RWPE2 (cell line): ENCODE measurements around the gene LUZP1.

ENCODE experiments used
- ATAC-seq: fragments of 200-7000 bp; cut with Tn5 transposase; 3 replicates; pipeline ENCODE4 v1.9.1; 2021; ENCODE audit warnings: low read depth
- DNase-seq: peaks from one replicate; pipeline ENCODE4 v3.0.0-alpha.2; 2020; ENCODE audit warnings: low spot score
- H3K27ac ChIP-seq: fragments of 450-650 bp; 2 replicates; pipeline ENCODE4 v1.5.1; 2017; ENCODE audit warnings: mild to moderate bottlenecking; ENCODE audit not compliant: poor library complexity, severe bottlenecking
- H3K27me3 ChIP-seq: fragments of 250-450 bp; sonication (Bioruptor Pico); 2 replicates; pipeline ENCODE4 v1.5.1; 2021; ENCODE audit warnings: mild to moderate bottlenecking, moderate library complexity; ENCODE audit not compliant: insufficient read depth, poor library complexity, severe bottlenecking
- H3K36me3 ChIP-seq: fragments of 250-450 bp; sonication (Bioruptor Pico); 2 replicates; pipeline ENCODE4 v1.5.1; 2020; ENCODE audit warnings: low read depth, mild to moderate bottlenecking, moderate library complexity
- H3K4me1 ChIP-seq: fragments of 250-450 bp; sonication (Bioruptor Pico); 2 replicates; pipeline ENCODE4 v1.5.1; 2021; ENCODE audit warnings: mild to moderate bottlenecking, moderate library complexity; ENCODE audit not compliant: insufficient read depth, poor library complexity, severe bottlenecking
- H3K4me3 ChIP-seq: fragments of 250-450 bp; sonication (Bioruptor Pico); 2 replicates; pipeline ENCODE4 v1.5.1; 2021; ENCODE audit warnings: mild to moderate bottlenecking, moderate library complexity; ENCODE audit not compliant: severe bottlenecking
- H3K9me3 ChIP-seq: fragments of 250-450 bp; sonication (Bioruptor Pico); 2 replicates; pipeline ENCODE4 v1.5.1; 2021; ENCODE audit warnings: mild to moderate bottlenecking, moderate library complexity; ENCODE audit not compliant: severe bottlenecking
- TF ChIP-seq, protein P1 (sequence below): fragments of 450-650 bp; IDR thresholded peaks from one replicate; pipeline ENCODE4 v1.5.1; 2017; ENCODE audit warnings: mild to moderate bottlenecking, moderate library complexity; ENCODE audit not compliant: poor library complexity, severe bottlenecking

Gene LUZP1

DNA sequence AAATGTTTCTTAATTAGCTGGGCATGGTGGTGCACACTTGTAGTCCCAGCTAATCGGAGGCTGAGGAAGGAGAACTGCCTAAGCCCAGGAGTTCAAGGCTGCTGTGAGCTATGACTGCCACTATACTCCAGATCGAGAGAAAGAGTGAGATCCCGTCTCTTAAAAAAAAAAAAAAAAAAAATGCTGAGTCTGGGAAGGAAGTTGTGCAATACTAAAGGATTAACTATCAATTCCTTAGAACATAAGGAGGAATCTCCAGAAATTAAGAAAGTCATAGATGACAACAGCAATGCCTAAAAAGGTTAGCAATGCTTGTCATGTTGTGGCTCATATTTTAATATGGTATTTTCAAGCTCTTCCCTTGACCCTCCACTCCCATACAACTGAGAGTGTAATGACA lies 5.3 kb downstream of the LUZP1 start:
- ATAC-seq (no peak), DNase-seq (no peak)
- Histone ChIP-seq H3K36me3 (no peaks in the 10 kb centered on the region), H3K27me3 (no peaks in the 10 kb centered on the region), H3K4me3 (no peak overlapping the region), H3K9me3 (no peaks in the 10 kb centered on the region), H3K4me1 (peaks cover 34% of the 10 kb centered on the region), H3K27ac (peak overlapping the region; percentile 87)
- TF ChIP-seq, protein P1, sequence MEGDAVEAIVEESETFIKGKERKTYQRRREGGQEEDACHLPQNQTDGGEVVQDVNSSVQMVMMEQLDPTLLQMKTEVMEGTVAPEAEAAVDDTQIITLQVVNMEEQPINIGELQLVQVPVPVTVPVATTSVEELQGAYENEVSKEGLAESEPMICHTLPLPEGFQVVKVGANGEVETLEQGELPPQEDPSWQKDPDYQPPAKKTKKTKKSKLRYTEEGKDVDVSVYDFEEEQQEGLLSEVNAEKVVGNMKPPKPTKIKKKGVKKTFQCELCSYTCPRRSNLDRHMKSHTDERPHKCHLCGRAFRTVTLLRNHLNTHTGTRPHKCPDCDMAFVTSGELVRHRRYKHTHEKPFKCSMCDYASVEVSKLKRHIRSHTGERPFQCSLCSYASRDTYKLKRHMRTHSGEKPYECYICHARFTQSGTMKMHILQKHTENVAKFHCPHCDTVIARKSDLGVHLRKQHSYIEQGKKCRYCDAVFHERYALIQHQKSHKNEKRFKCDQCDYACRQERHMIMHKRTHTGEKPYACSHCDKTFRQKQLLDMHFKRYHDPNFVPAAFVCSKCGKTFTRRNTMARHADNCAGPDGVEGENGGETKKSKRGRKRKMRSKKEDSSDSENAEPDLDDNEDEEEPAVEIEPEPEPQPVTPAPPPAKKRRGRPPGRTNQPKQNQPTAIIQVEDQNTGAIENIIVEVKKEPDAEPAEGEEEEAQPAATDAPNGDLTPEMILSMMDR, result no peak

GRCh38 chr1:23159963-23160877 lies 8.4 kb downstream of the LUZP1 start:
- H3K27ac ChIP-seq, result no peak overlapping the region
- DNase-seq (no peak), ATAC-seq (no peak)
- no peak overlapping the region for H3K4me3 ChIP-seq
- TF ChIP-seq, protein P1, result no peak
- no peaks in the 10 kb centered on the region for H3K9me3 ChIP-seq
- no peaks in the 10 kb centered on the region for H3K27me3 ChIP-seq
- H3K4me1 ChIP-seq, result peaks cover 18% of the 10 kb centered on the region
- H3K36me3 ChIP-seq, result peaks cover 3% of the 10 kb centered on the region; the same call in 1 of the 2 replicates

DNA sequence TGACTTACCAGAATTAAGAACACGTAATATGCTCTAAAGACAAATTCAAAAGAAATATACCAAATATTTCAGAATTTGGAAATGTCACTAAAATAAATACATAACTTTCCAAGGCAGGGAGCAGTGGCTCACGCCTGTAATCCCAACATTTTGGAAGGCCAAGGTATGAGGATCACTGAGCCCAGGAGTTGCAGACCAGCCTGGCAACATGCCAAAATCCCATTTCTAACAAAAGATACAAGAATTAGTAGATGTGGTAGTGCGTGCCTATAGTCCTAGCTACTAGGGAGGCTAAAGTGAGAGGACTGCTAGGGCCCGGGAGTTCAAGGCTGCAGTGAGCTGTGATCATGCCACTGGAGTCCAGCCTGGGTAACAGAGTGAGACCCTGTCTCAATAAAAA lies 11.7 kb downstream of the LUZP1 start:
- DNase-seq, result no peak
- Histone ChIP-seq H3K36me3 (peaks cover 11% of the 10 kb centered on the region; the same call in 1 of the 2 replicates), H3K4me3 (no peak overlapping the region), H3K9me3 (no peaks in the 10 kb centered on the region), H3K4me1 (peaks cover 4% of the 10 kb centered on the region), H3K27ac (no peak overlapping the region), H3K27me3 (no peaks in the 10 kb centered on the region)
- TF ChIP-seq, protein P1, result no peak
- no peak for ATAC-seq

GRCh38 chr1:23152966-23153684 lies 15.5 kb downstream of the LUZP1 start:
- no peak overlapping the region for H3K27ac ChIP-seq

More at GRCh38 chr1:23152966-23153684, 15.5 kb downstream of the LUZP1 start:
- Histone ChIP-seq H3K9me3 (no peaks in the 10 kb centered on the region), H3K4me3 (no peak overlapping the region), H3K27me3 (no peaks in the 10 kb centered on the region), H3K4me1 (peaks cover 16% of the 10 kb centered on the region), H3K36me3 (peaks cover 22% of the 10 kb centered on the region)
- DNase-seq (no peak), ATAC-seq (no peak)
- TF ChIP-seq, protein P1, result no peak
